Prostate gland (tissue), 2 donors: Measurements from ENCODE around the gene PRIMPOL. TPM values are rescaled to one million over a fixed set of nuclear protein-coding genes. Genes with fewer than 3 reads are reported as not detected.

Experiments used
- DNase-seq: peaks from one replicate; pipeline ENCODE4 v3.0.0-alpha.2; 2019; ENCODE audit warnings: low spot score
- H3K27ac ChIP-seq, 2 donors: fragments of 200-600 bp; sonication (generic); 2 replicates each; pipeline ENCODE4 v1.5.1; 2017 to 2019
- H3K27me3 ChIP-seq: fragments of 200-600 bp; sonication (generic); replicated peaks from 2 replicates; pipeline ENCODE4 v1.5.1; 2019; ENCODE audit not compliant: insufficient read depth
- H3K36me3 ChIP-seq, 2 donors: fragments of 200-600 bp; sonication (generic); 1 replicate in 1 of 2; 2 replicates in 1 of 2; pipeline versions ENCODE4 v1.5.1 to v1.8.1; 2017 to 2019
- H3K4me1 ChIP-seq: fragments of 200-600 bp; sonication (generic); replicated peaks from 2 replicates; pipeline ENCODE4 v1.5.1; 2019
- H3K4me3 ChIP-seq, 2 donors: fragments of 200-600 bp; sonication (generic); 2 replicates each; pipeline ENCODE4 v1.5.1; 2017 to 2019
- H3K9me3 ChIP-seq: fragments of 200-600 bp; sonication (generic); 2 replicates; pipeline ENCODE4 v1.5.1; 2017
- POLR2A ChIP-seq: fragments of 450-650 bp; IDR thresholded peaks from one replicate; pipeline ENCODE4 v1.6.1; 2016; ENCODE audit warnings: antibody characterized with exemption, mild to moderate bottlenecking
- POLR2AphosphoS5 ChIP-seq: sonication (generic); formaldehyde crosslinking; IDR thresholded peaks from one replicate; pipeline ENCODE4 v1.6.1; 2017; ENCODE audit warnings: antibody characterized with exemption
- WGBS: methylation state at CpG from one replicate; pipeline ENCODE4 v1.1.5; 2018; 5-methylcytosine and 5-hydroxymethylcytosine counted together
- intact Hi-C: fragments of 100-400 bp; cut with DNase I; formaldehyde crosslinking; loops from one replicate; pipeline ENCODE4 v1.14.2; 2022
- total RNA-seq, 2 donors: library from RNA; depleted of rRNA; stranded (reverse); fragments of >200 nt; gene quantifications; one replicate each; pipeline ENCODE4 v1.1.0, GENCODE V29; 2016
- TF ChIP-seq, protein P1 (sequence below), 4 experiments: fragments of 200-600 bp in 2 of 4; fragments of 450-650 bp in 2 of 4; sonication (generic) in 2 of 4; IDR thresholded peaks; 1 replicate in 3 of 4; 2 replicates in 1 of 4; pipeline ENCODE4 v1.5.1; 2016 to 2019; ENCODE audit warnings: antibody characterized with exemption in 4 of 4, mild to moderate bottlenecking in 2 of 4, moderate library complexity in 2 of 4

Gene PRIMPOL
- total RNA-seq, 2 donors from 2014 or later = 14.3 to 28.6 TPM

DNA sequence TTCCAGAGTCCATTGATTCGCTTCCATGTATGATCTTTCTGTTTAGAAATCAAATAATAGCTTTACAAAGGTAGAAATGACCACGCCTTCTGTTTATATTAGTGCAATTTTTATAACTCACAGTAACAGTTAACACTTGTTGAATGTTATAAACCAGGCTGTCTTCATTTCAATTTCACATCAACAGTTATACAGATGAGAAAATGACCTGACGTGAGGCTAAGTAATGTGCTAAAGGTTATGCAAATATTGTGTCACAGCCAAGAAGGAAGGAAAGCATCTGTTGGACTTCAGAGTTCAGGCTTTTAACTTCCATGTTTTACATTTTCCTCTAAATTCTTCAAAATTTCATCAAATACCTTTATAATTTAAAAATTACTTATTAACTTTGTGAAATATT is 14.2 kb upstream of the PRIMPOL start:
- TF ChIP-seq POLR2A (no peak), POLR2AphosphoS5 (no peak)
- TF ChIP-seq, protein P1, sequence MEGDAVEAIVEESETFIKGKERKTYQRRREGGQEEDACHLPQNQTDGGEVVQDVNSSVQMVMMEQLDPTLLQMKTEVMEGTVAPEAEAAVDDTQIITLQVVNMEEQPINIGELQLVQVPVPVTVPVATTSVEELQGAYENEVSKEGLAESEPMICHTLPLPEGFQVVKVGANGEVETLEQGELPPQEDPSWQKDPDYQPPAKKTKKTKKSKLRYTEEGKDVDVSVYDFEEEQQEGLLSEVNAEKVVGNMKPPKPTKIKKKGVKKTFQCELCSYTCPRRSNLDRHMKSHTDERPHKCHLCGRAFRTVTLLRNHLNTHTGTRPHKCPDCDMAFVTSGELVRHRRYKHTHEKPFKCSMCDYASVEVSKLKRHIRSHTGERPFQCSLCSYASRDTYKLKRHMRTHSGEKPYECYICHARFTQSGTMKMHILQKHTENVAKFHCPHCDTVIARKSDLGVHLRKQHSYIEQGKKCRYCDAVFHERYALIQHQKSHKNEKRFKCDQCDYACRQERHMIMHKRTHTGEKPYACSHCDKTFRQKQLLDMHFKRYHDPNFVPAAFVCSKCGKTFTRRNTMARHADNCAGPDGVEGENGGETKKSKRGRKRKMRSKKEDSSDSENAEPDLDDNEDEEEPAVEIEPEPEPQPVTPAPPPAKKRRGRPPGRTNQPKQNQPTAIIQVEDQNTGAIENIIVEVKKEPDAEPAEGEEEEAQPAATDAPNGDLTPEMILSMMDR (IDR thresholded peaks at IDR 0.05) = no peak
- Histone ChIP-seq H3K36me3 (no peaks in the 10 kb centered on the region), H3K27me3 (no peaks in the 10 kb centered on the region), H3K4me3 (no peak overlapping the region), H3K9me3 (no peaks in the 10 kb centered on the region), H3K4me1 (no peaks in the 10 kb centered on the region), H3K27ac (no peak overlapping the region)
- DNase-seq = no peak
- intact Hi-C loops = no loop called here
- 83% methylated on average over 3 of the region's 3 CpGs for WGBS

DNA sequence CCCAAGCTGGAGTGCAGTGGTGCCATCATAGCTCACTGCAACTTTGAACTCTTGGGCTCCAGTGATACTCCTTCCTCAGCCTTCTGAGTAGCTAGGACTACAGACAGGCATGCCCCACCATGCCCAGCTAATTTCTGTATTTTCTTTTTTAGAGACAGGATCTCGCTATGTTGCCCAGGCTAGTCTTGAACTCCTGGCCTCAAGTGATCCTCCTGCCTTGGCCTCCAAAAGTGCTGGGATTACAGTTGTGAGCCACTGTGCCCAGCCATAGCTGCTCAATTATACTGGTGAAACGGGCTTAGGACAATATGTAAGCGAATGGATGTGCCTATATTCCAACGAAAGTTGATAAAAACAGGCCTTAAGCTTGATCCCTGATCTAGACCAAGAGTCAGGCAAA is 13.4 kb upstream of the PRIMPOL start:
- TF ChIP-seq POLR2AphosphoS5 = no peak
- TF ChIP-seq, protein P1 (IDR thresholded peaks at IDR 0.05) = no peak
- TF ChIP-seq POLR2A = no peak
- Histone ChIP-seq H3K27me3 (no peaks in the 10 kb centered on the region), H3K27ac (no peak overlapping the region), H3K9me3 (no peaks in the 10 kb centered on the region), H3K36me3 (no peaks in the 10 kb centered on the region), H3K4me3 (no peak overlapping the region), H3K4me1 (no peaks in the 10 kb centered on the region)
- no peak for DNase-seq
- WGBS = 98% methylated on average over 4 of the region's 4 CpGs
- intact Hi-C loops = no loop called here

DNA sequence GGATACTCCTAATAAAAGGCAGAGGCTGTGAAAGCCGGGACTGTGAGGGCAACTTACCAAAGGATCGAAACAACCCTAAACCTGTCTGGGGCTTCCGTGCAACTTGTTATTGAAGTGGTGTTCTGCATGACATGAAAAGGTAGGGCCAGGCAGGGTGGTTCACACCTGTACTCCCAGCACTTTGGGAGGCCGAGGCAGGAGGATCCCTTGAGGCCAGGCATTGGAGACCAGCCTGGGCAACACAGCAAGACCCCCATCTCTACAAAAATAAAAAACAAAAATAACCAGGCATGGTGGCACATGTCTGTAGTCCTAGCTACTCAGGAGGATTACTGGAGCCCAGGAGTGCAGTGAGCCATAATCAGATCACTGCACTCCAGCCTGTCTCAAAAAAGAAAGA is 12.6 kb upstream of the PRIMPOL start:
- DNase-seq = no peak
- no peaks in the 10 kb centered on the region for H3K9me3 ChIP-seq
- no peaks in the 10 kb centered on the region for H3K4me1 ChIP-seq
- H3K4me3 ChIP-seq = no peak overlapping the region
- no peak overlapping the region for H3K27ac ChIP-seq
- no peaks in the 10 kb centered on the region for H3K36me3 ChIP-seq
- WGBS = 78% methylated on average over 4 of the region's 4 CpGs
- intact Hi-C loops = no loop called here
- no peak for TF ChIP-seq POLR2AphosphoS5
- no peak for TF ChIP-seq POLR2A
- no peaks in the 10 kb centered on the region for H3K27me3 ChIP-seq

DNA sequence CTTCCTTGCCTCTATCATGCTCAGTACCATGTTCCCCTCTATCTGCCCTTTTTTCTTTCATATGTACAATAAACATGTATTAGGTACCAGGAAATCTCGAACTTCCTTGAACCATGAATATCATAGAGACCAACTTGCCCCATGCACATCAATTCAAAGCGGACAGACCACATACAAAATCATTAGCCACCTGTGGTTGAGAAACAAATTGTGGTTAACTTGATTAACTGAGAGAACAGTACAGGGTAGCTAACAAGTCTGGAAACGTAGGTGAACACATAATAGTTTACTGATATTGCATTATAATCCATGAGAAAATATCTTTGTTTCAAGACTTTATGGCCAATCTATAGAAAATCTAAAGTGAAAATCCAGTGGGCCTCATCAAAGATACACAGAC is 8.5 kb upstream of the PRIMPOL start:
- no peak for DNase-seq
- intact Hi-C loops = loop anchor here (10.0 kb wide), 2 partner anchors 166 to 356 kb away; partner anchors contain the start of gene IRF2
- H3K27ac ChIP-seq = no peak overlapping the region
- H3K4me1 ChIP-seq = no peaks in the 10 kb centered on the region
- H3K27me3 ChIP-seq = no peaks in the 10 kb centered on the region
- TF ChIP-seq POLR2AphosphoS5 (no peak), POLR2A (no peak)
- TF ChIP-seq, protein P1 (IDR thresholded peaks at IDR 0.05) = no peak
- WGBS = 91% methylated on average over 3 of the region's 3 CpGs
- no peaks in the 10 kb centered on the region for H3K9me3 ChIP-seq
- H3K36me3 ChIP-seq = no peaks in the 10 kb centered on the region
- no peak overlapping the region for H3K4me3 ChIP-seq

DNA sequence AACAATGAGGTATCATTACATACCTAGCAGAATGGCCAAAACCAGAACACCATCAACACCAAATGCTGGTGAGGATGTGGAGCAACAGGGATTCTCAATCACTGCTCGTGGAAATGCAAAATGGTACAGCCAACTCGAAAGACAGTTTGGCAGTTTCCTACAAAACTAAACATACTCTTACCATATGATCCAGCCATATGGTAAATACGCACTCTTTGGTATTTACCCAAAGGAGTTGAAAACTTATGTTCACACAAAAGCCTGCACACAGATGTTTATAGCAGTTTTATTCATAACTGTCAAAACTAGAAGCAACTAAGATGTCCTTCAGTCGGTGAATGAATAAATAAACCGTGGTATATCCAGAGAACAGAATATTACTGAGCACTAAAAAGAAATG is 8.1 kb upstream of the PRIMPOL start:
- no peak for DNase-seq
- intact Hi-C loops = loop anchor here (10.0 kb wide), 2 partner anchors 167 to 357 kb away; partner anchors contain the start of gene IRF2

More for the DNA sequence above, 8.1 kb upstream of the PRIMPOL start:
- 94% methylated on average over 5 of the region's 5 CpGs for WGBS
- H3K4me1 ChIP-seq = no peaks in the 10 kb centered on the region
- H3K4me3 ChIP-seq = no peak overlapping the region
- no peaks in the 10 kb centered on the region for H3K9me3 ChIP-seq
- H3K36me3 ChIP-seq = no peaks in the 10 kb centered on the region
- TF ChIP-seq, protein P1 (IDR thresholded peaks at IDR 0.05) = no peak
- TF ChIP-seq POLR2A (no peak), POLR2AphosphoS5 (no peak)
- no peaks in the 10 kb centered on the region for H3K27me3 ChIP-seq
- no peak overlapping the region for H3K27ac ChIP-seq
